ENCODE data around the gene SAMD14.
A peak's percentile ranks its signal among the peaks of the same experiment; 100 is the strongest.

The SAMD14 gene

DNA sequence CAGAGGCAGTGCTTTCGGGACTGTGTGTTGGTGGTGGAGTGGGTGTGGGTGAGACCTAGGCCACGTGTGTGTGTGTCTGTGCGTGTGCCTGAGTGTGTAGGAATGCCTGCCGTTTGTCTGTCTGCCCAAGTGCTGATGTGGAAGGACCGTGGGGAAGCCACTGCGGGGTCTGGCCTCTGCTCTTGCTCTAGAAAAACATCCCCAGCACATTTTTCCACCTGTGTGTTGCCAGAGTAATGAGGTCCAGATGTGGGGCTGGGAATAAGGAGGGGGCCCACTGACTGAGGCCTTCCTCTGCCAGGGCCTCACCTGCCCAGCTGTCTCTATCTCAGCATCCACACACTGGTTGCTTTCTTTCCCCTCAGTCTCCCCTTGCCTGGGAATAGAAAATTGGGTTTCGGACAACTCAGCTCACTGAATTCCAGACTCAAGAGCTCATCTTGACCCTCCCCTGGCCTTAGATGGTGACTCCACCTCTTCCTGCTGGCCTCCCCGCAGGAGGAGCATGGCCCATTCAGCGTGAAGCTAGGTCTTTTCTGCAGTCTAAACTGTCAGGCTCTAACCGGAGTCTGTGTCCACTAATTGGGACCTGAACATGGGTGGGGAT, 43.5 kb upstream of the SAMD14 start:
- peak overlapping the region in 1 of 2 experiments; percentile 37 for H3K14ac ChIP-seq (ENCODE audit: low read length in 2 of 2)
- peaks cover 0 to 7% of the 10 kb centered on the region in 2 experiments for H3K36me3 ChIP-seq (ENCODE audit: control insufficient read depth in 1 of 2, insufficient read depth in 2 of 2, low read depth in 1 of 2, low read length in 2 of 2)
- no peak overlapping the region for H3K23ac ChIP-seq (ENCODE audit: low read length in 2 of 2)
- peaks cover 56% of the 10 kb centered on the region for H3K4me1 ChIP-seq (ENCODE audit: control insufficient read depth, insufficient read depth, low read depth, low read length)
- peak overlapping the region; percentile 25 to 37 for H3K4ac ChIP-seq (ENCODE audit: low read depth in 1 of 2, low read length in 2 of 2)
- no peak overlapping the region for H2BK15ac ChIP-seq (ENCODE audit: low read depth, poor library complexity, severe bottlenecking)
- peak overlapping the region; percentile 98 for H3K27ac ChIP-seq (ENCODE audit: low read length, poor library complexity, severe bottlenecking)
- WGBS, result 35% methylated on average over 8 of the region's 10 CpGs
- peak overlapping the region; percentile 93 for H4K91ac ChIP-seq (ENCODE audit: low read length)
- H3K18ac ChIP-seq (ENCODE audit: low read depth in 1 of 2, low read length in 2 of 2), result peak overlapping the region; percentile 88 to 96
- peak overlapping the region; percentile 85 for H3K9ac ChIP-seq (ENCODE audit: low read length)
- H4K8ac ChIP-seq (ENCODE audit: low read length), result peak overlapping the region; percentile 74
- no peak overlapping the region for H3K4me2 ChIP-seq (ENCODE audit: low read length, poor library complexity, severe bottlenecking)
- no peak overlapping the region for H2AFZ ChIP-seq (ENCODE audit: low read depth, low read length)
- no peaks in the 10 kb centered on the region for H3K27me3 ChIP-seq (ENCODE audit: control insufficient read depth in 1 of 2, insufficient read depth in 1 of 2, low read length in 2 of 2)
- H2AK5ac ChIP-seq (ENCODE audit: low read length, severe bottlenecking), result peak overlapping the region; percentile 90
- peak overlapping the region; percentile 23 to 97 for H2BK12ac ChIP-seq (ENCODE audit: low read length in 2 of 2)
- peaks cover 5% of the 10 kb centered on the region for H3K79me1 ChIP-seq (replicated peaks; ENCODE audit: low read length, poor library complexity, severe bottlenecking)
- peak overlapping the region; percentile 91 for H2BK5ac ChIP-seq (ENCODE audit: low read depth, low read length, poor library complexity, severe bottlenecking)
- H3K9me3 ChIP-seq (ENCODE audit: control insufficient read depth, low read length), result no peaks in the 10 kb centered on the region
- peak overlapping the region; percentile 66 for H2BK120ac ChIP-seq (ENCODE audit: low read depth, low read length)
- peak; percentile 88 for DNase-seq
- H3K4me3 ChIP-seq (ENCODE audit: insufficient read depth in 1 of 2, low read depth in 1 of 2, low read length in 2 of 2), result peak overlapping the region in 1 of 2 experiments; percentile 28

DNA sequence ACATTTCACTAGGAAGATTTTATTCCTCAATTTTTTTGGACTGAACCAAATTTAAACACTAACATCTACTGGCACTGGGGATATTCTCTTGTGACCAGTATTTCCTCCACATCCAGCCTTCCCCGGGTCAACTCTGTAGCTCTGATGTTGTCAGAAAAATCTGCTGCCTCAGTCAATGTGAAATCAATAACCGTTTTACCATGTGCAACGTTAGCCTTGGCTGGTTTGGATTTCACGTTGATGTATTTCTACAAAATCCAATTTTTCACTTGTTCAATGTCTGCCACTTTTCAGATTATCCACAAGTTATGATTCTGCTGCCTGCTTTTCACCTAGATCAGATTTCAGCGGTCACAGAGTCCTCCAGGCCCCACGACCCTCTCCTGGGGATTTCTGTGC, 43.0 kb upstream of the SAMD14 start:
- H4K8ac ChIP-seq (ENCODE audit: low read length), result peak overlapping the region; percentile 74
- no peaks in the 10 kb centered on the region for H3K9me3 ChIP-seq (ENCODE audit: control insufficient read depth, low read length)
- H3K79me1 ChIP-seq (replicated peaks; ENCODE audit: low read length, poor library complexity, severe bottlenecking), result peaks cover 5% of the 10 kb centered on the region
- H3K23ac ChIP-seq (ENCODE audit: low read length in 2 of 2), result no peak overlapping the region
- peaks cover 0 to 7% of the 10 kb centered on the region in 2 experiments for H3K36me3 ChIP-seq (ENCODE audit: control insufficient read depth in 1 of 2, insufficient read depth in 2 of 2, low read depth in 1 of 2, low read length in 2 of 2)
- WGBS, result 83% methylated on average over 6 of the region's 6 CpGs
- H3K4me1 ChIP-seq (ENCODE audit: control insufficient read depth, insufficient read depth, low read depth, low read length), result peaks cover 54% of the 10 kb centered on the region
- peak overlapping the region; percentile 91 for H2BK5ac ChIP-seq (ENCODE audit: low read depth, low read length, poor library complexity, severe bottlenecking)
- H3K4ac ChIP-seq (ENCODE audit: low read depth in 1 of 2, low read length in 2 of 2), result peak overlapping the region; percentile 25 to 37
- H3K18ac ChIP-seq (ENCODE audit: low read depth in 1 of 2, low read length in 2 of 2), result peak overlapping the region; percentile 88 to 96
- H2BK15ac ChIP-seq (ENCODE audit: low read depth, poor library complexity, severe bottlenecking), result no peak overlapping the region
- peak overlapping the region; percentile 66 for H2BK120ac ChIP-seq (ENCODE audit: low read depth, low read length)
- no peak for DNase-seq
- peak overlapping the region; percentile 93 for H4K91ac ChIP-seq (ENCODE audit: low read length)
- no peaks in the 10 kb centered on the region for H3K27me3 ChIP-seq (ENCODE audit: control insufficient read depth in 1 of 2, insufficient read depth in 1 of 2, low read length in 2 of 2)
- no peak overlapping the region for H3K4me2 ChIP-seq (ENCODE audit: low read length, poor library complexity, severe bottlenecking)
- H2AK5ac ChIP-seq (ENCODE audit: low read length, severe bottlenecking), result peak overlapping the region; percentile 90
- H3K27ac ChIP-seq (ENCODE audit: low read length, poor library complexity, severe bottlenecking), result peak overlapping the region; percentile 98
- peak overlapping the region in 1 of 2 experiments; percentile 28 for H3K4me3 ChIP-seq (ENCODE audit: insufficient read depth in 1 of 2, low read depth in 1 of 2, low read length in 2 of 2)
- H3K9ac ChIP-seq (ENCODE audit: low read length), result peak overlapping the region; percentile 85
- H3K14ac ChIP-seq (ENCODE audit: low read length in 2 of 2), result peak overlapping the region in 1 of 2 experiments; percentile 37
- peak overlapping the region in 1 of 2 experiments; percentile 97 for H2BK12ac ChIP-seq (ENCODE audit: low read length in 2 of 2)
- no peak overlapping the region for H2AFZ ChIP-seq (ENCODE audit: low read depth, low read length)

DNA sequence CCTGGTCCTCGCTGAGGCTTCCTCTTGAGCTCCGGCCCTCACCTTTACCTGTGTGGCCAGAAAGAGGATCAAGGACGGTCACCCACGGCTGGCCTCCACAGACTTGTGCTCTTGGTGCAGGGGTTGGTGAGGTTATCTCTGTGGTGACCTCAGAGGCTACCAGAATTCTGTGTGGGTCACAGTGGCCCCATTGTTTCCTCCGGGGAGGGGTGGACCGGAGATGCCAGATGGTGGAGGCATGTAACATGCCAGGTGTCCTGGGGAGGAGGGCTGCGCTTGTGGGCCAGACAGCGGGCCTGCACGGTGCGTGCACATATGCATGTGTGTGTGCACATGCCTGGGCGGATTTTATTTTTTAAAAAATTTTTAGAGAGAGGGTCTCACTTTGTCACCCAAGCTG, 42.2 kb upstream of the SAMD14 start:
- no peak overlapping the region for H4K8ac ChIP-seq (ENCODE audit: low read length)
- H2BK15ac ChIP-seq (ENCODE audit: low read depth, poor library complexity, severe bottlenecking), result no peak overlapping the region
- no peaks in the 10 kb centered on the region for H3K27me3 ChIP-seq (ENCODE audit: control insufficient read depth in 1 of 2, insufficient read depth in 1 of 2, low read length in 2 of 2)
- no peak overlapping the region for H2AFZ ChIP-seq (ENCODE audit: low read depth, low read length)
- no peak overlapping the region for H3K4me3 ChIP-seq (ENCODE audit: insufficient read depth in 1 of 2, low read depth in 1 of 2, low read length in 2 of 2)
- no peak overlapping the region for H3K9ac ChIP-seq (ENCODE audit: low read length)
- no peak overlapping the region for H3K4ac ChIP-seq (ENCODE audit: low read depth in 1 of 2, low read length in 2 of 2)
- peak overlapping the region in 1 of 2 experiments; percentile 13 for H3K18ac ChIP-seq (ENCODE audit: low read depth in 1 of 2, low read length in 2 of 2)
- 94% methylated on average over 7 of the region's 11 CpGs for WGBS
- H2BK120ac ChIP-seq (ENCODE audit: low read depth, low read length), result no peak overlapping the region
- peaks cover 46% of the 10 kb centered on the region for H3K4me1 ChIP-seq (ENCODE audit: control insufficient read depth, insufficient read depth, low read depth, low read length)
- no peaks in the 10 kb centered on the region for H3K9me3 ChIP-seq (ENCODE audit: control insufficient read depth, low read length)
- peak overlapping the region; percentile 84 for H2AK5ac ChIP-seq (ENCODE audit: low read length, severe bottlenecking)
- H3K79me1 ChIP-seq (replicated peaks; ENCODE audit: low read length, poor library complexity, severe bottlenecking), result peaks cover 5% of the 10 kb centered on the region
- H3K23ac ChIP-seq (ENCODE audit: low read length in 2 of 2), result no peak overlapping the region
- H3K36me3 ChIP-seq (ENCODE audit: control insufficient read depth in 1 of 2, insufficient read depth in 2 of 2, low read depth in 1 of 2, low read length in 2 of 2), result peaks cover 0 to 7% of the 10 kb centered on the region in 2 experiments
- H4K91ac ChIP-seq (ENCODE audit: low read length), result peak overlapping the region; percentile 1
- DNase-seq, result no peak
- peak overlapping the region; percentile 59 to 66 for H2BK12ac ChIP-seq (ENCODE audit: low read length in 2 of 2)
- peak overlapping the region; percentile 50 for H2BK5ac ChIP-seq (ENCODE audit: low read depth, low read length, poor library complexity, severe bottlenecking)
- no peak overlapping the region for H3K4me2 ChIP-seq (ENCODE audit: low read length, poor library complexity, severe bottlenecking)
- H3K14ac ChIP-seq (ENCODE audit: low read length in 2 of 2), result no peak overlapping the region
- H3K27ac ChIP-seq (ENCODE audit: low read length, poor library complexity, severe bottlenecking), result peak overlapping the region; percentile 53

- no peak overlapping the region for H3K4me2 ChIP-seq (ENCODE audit: low read length, poor library complexity, severe bottlenecking)
- H4K8ac ChIP-seq (ENCODE audit: low read length), result no peak overlapping the region
- H3K27me3 ChIP-seq (ENCODE audit: control insufficient read depth in 1 of 2, insufficient read depth in 1 of 2, low read length in 2 of 2), result no peaks in the 10 kb centered on the region
- no peak overlapping the region for H3K9ac ChIP-seq (ENCODE audit: low read length)
- no peaks in the 10 kb centered on the region for H3K9me3 ChIP-seq (ENCODE audit: control insufficient read depth, low read length)
- H3K79me1 ChIP-seq (replicated peaks; ENCODE audit: low read length, poor library complexity, severe bottlenecking), result peaks cover 5% of the 10 kb centered on the region
- no peak overlapping the region for H3K4me3 ChIP-seq (ENCODE audit: insufficient read depth in 1 of 2, low read depth in 1 of 2, low read length in 2 of 2)
- no peak overlapping the region for H2BK120ac ChIP-seq (ENCODE audit: low read depth, low read length)
- 95% methylated on average over 17 of the region's 17 CpGs for WGBS
- H3K23ac ChIP-seq (ENCODE audit: low read length in 2 of 2), result no peak overlapping the region
- H3K36me3 ChIP-seq (ENCODE audit: control insufficient read depth in 1 of 2, insufficient read depth in 2 of 2, low read depth in 1 of 2, low read length in 2 of 2), result peaks cover 0 to 7% of the 10 kb centered on the region in 2 experiments
- H2AFZ ChIP-seq (ENCODE audit: low read depth, low read length), result no peak overlapping the region
- H3K4me1 ChIP-seq (ENCODE audit: control insufficient read depth, insufficient read depth, low read depth, low read length), result peaks cover 40% of the 10 kb centered on the region
- H3K14ac ChIP-seq (ENCODE audit: low read length in 2 of 2), result peak overlapping the region in 1 of 2 experiments; percentile 44
- no peak for DNase-seq
- H3K4ac ChIP-seq (ENCODE audit: low read depth in 1 of 2, low read length in 2 of 2), result no peak overlapping the region
- no peak overlapping the region for H2BK15ac ChIP-seq (ENCODE audit: low read depth, poor library complexity, severe bottlenecking)
- peak overlapping the region in 1 of 2 experiments; percentile 66 for H2BK12ac ChIP-seq (ENCODE audit: low read length in 2 of 2)
- peak overlapping the region; percentile 1 for H4K91ac ChIP-seq (ENCODE audit: low read length)
- peak overlapping the region; percentile 84 for H2AK5ac ChIP-seq (ENCODE audit: low read length, severe bottlenecking)
- no peak overlapping the region for H2BK5ac ChIP-seq (ENCODE audit: low read depth, low read length, poor library complexity, severe bottlenecking)
- peak overlapping the region in 1 of 2 experiments; percentile 13 for H3K18ac ChIP-seq (ENCODE audit: low read depth in 1 of 2, low read length in 2 of 2)
- H3K27ac ChIP-seq (ENCODE audit: low read length, poor library complexity, severe bottlenecking), result no peak overlapping the region
Measured at GRCh38 chr17:50171371-50172071, 41.6 kb upstream of the SAMD14 start.

All from mesenchymal stem cell (in vitro differentiated cells and primary cell).